Stimulated activated CD4-positive, alpha-beta T cell treated with anti-CD3 and anti-CD28 coated beads, Interleukin-2, amount 100 ng/mL, for 48 hours (primary cell): ENCODE data around the gene TRPV5.

Source experiments
- DNase-seq, 2 donors: peaks; one replicate each; pipeline ENCODE4 v3.0.0-alpha.2; 2020

Gene TRPV5

DNA sequence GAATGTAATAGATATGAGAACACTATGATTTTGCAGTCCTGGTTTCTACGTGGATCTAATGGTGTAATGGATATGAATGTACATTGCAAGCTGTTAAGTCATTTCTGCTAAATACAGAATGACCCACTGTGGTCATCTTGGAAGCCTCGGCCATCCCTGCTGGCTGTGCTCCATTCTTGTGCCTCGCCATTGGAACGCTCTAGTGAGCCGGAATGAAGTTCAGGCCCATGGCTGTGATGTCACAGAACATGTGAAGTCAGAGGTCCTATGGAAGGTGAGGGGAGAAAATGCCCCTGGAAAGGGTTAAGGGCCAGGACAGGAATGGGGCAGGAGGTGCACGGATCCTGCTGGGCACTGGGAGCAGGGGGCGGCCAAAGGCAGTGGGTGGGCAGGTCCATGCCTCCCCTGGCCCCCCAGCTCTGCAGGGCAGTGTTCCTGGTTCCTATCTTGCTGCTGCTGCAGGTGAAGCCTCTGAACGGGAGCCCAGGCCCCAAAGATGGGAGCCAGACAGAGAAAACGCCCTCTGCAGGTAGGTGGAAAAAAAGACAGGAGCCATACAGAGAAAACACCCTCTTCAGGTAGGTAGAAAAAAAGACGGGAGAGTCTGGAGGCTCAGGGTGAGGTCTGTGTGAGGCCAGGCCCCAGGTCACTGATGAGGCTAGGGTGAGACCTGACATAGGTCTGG lies 5.8 kb upstream of the TRPV5 start, which contains the start of gene LLCFC1:
TSS of gene LLCFC1 (plus strand) at position 259 of the 685 bp plus-strand sequence. CDS start at position 397, 138 bp downstream.
- DNase-seq, result no peak

DNA sequence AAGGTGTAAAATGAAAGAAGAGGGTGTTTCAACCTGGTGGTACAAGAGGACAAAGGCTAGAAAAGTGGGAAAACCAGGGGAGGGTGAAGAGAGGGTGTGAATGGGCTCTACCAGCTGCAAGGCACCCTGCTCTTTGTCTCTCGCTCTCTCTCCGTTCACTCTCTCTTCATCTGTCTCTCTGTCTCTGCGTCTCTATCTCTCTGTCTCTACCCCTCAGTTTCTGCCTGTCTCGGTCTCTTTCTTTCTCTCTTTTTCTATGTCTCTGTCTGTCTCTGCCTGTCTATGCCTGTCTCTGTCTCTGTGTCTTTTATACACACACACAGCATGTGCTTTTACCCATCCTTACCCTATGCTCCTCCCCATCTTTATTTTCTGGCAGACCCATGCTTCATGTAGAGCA lies 5.1 kb upstream of the TRPV5 start:
- DNase-seq, result no peak

DNA sequence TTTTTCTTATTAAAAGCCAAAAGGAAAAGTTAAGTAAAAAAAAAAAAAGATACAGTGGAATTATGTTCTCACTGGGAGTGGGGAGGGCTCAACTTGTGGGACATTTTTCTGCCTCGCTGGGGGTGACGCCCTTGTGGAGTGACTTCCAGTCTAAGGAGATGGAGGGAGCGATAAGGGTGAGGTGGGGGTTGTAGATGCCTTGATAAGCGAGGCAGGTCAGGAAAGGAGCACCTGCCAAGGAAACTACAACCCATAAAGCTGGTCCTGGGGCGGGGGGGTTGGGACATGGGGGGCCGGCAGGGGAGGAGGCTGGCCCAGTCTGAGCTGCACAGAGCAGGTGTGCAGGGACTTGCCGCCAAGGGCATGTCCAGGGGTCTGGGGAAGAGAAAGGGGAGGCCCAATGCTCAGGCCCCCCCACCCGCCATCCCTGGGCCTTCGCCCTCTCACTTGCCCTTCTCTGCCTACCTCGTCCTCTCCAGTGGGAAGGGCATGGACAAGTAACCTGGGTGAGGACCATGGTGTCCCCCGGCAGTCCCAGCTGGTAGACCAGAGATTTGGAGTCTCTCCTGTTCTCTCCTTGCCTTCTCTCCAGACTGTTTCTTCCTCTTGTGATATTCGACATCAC lies 2.5 kb upstream of the TRPV5 start:
- DNase-seq, result no peak

DNA sequence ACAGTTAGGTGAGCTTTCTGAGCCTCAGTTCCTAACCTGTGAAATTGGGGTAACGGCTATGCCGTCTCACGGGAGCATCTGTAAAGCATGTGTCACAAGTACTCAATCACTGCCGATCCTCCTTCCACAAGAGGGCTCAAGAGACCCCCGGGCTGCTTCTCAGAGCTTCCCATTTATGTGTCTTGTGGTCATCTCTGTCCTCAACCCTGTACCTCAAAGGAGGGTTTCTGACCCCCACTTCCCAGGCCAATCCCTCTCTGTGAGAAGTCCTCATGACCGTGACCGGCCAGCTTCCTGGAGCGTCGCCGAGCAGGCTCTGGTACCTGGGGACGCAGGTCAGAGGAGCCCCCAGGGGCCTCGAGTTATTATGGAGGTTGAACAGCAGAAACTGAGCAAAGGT lies 510 bp upstream of the TRPV5 start:
- no peak for DNase-seq

DNA sequence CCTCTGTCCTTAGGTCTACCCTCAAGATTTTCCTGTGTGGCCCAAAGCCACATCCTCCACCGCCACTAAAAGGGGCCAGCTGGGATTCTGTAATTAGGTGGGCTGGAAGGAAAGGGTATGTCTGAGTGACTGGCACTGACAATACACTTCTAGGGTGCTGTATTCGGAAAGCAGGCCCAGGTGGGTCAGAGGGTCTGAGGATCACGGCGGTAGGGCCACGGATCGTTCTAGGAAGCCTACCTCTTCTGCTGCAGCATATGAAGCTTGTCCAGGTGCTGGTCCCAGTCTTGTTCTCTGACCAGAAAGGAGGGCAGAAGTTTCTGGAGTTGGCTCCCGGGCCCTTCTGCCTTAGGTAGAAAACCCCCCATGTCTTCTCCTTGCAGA lies 462 bp downstream of the TRPV5 start:
- DNase-seq, result no peak

DNA sequence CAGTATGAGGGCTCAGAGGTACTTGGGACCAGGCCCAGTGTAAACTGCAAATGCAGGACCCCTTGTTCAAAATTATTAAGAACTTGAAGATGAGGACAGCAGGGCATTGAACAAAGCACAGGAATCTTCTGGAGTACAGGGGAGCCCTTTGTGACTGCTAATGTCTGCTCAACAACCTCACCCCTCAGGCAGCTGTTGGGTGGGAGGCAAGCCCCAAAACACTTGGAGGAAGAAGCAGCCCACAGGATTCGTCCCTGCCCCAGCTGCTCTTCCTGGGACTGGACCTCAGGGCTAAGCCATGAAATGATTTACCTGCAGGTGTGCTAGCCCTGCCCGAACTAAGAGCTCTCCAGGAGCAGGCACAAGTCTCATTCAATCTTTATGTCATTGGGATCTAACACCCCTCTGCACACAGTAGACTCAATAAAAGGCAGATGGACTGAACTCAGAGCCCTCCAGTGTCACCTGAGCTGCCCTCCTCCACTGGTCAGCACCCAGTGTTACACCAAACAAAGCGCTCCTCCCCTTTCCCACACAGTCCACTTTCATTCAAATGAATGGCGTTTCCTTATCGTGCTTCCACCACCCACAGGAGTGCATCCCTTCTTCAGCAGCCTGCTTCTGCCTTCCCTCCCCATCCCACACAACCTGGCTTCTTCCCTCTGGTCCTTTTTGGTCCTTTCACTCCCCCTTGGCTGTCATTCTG lies 1.0 kb downstream of the TRPV5 start:
- DNase-seq, result no peak

DNA sequence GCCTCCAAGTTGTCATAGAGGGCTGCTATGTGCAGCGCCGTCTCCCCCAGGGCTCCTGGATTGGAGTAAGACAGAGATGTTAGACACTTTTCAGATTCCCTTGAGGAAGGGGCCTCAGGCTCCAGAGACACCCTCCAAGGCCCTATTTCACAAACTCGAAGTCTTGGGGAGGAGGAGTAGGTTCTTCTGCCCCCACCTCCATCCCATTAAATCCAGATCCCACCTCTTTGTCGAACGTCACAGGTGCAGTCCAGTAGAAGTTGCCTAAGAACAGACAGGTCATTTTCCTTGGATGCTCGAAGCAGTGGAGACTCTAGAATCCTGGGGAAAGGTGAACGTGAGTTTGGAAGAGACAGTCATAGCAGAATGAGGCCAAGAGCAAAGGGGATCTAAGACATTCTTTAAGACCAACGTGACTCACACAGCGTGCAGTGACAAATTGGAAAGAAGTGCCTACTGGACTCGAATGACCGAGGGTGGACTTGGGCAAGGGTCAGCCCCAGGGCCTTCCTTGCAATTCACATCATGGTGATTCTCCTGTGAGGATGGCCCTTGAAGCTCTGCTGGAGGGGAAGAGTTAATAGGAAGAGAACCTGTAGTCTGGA lies 3.3 kb downstream of the TRPV5 start:
- DNase-seq, result no peak

DNA sequence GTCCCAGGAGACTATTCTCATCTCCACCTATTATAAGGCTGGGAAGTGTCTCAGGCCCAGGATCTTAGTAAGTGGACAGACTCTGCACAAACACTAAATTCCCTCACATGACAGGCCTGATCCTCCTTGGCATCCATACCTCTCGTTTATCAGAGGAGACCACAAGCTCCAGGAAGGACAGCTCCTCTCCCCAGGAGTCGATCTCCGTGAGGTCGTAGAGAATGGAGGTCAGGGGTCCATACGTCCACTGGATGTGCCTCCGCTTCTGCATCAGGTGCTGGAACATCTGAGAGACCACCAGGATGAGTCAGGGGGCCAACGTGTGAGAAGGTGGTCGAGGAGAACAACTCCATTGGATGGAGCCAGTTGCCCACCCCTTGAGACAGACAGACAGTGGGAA lies 5.6 kb downstream of the TRPV5 start:
- DNase-seq, result no peak

DNA sequence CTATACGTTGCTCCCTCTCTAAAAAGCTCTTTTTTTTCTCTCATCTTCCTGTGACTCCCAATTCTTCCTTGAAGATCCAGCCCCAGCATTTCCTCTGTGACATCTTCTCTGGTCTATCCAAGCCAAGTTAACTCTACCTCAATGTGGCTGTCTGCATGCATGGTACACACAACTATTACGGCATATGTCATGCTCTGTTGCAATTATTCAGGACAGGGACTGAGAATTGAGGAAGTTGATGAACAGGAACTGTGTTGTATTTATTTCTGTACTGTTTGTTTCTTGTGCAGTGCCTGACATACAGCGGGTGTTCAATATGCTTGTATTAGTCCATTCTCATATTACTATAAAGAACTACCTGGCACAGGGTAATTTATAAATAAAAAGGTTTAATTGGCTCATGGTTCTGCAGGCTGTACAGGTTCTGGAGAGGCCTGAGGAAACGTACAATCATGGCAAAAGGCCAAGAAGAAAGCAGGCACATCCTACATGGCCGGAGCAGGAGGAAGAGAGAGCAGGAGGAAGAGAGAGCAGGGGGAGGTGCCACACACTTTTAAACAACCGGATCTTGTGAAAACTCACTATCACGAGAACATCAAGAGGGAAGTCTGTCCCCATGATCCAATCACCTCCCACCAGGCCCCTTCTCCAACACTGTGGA lies 6.3 kb downstream of the TRPV5 start:
- DNase-seq, result no peak

DNA sequence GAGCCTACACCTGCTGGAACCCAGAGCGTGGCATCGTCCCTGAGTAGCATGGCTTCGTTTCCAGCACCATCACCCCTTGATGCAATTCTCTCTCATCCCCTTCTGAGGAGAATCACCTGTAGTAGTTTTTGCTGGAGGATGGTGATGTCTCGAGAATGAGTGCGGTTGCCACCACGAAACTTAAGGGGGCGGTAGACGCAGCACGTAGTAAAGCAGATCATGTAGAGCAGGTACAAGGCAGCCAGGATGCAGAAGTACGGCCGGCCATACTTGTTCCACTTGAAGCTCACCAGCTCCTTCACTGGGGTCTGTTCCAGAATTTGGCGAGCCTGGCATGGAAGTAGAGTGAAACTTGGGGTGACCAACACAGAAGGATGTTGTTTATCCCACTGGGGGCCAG lies 8.1 kb downstream of the TRPV5 start:
- DNase-seq, result no peak

DNA sequence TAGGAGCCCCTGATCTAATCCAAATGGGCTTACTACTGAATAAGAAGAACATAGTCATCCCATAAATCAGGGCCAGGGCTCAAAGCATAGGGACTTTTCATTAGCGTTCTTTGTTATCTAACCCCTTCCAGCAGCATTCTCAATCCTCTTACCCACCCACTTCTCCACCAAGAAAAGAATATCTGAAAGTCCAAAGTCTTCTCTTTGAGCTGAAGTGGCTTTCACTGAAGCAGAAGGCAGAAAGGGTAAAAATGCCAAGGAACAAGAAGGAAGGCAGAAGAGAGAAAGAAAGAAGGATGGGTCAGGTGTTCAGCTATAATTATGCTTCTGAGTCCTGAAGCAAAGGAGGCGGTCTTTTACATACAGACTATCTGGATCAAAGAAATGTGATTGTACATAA lies 10.2 kb downstream of the TRPV5 start:
- DNase-seq, result no peak

DNA sequence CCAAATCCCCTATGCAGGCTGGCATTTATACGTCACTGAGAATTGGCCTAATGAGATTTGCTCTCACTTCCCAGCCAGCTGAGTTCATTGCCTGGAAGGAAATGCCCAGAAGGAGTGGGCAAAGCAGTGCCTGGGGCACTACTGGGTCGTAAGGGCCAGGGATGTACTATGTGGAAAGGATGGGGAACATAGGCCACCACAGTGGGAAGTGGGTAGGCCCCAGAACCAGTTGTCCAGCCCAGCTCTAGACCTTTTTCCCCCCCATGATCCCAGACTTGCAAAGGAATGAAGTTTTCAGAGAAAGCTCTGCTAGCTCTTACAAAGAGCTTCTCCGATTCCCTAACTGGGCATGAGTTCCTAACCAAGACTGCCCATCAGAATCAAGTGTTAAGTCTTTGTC lies 13.9 kb downstream of the TRPV5 start:
- no peak for DNase-seq

DNA sequence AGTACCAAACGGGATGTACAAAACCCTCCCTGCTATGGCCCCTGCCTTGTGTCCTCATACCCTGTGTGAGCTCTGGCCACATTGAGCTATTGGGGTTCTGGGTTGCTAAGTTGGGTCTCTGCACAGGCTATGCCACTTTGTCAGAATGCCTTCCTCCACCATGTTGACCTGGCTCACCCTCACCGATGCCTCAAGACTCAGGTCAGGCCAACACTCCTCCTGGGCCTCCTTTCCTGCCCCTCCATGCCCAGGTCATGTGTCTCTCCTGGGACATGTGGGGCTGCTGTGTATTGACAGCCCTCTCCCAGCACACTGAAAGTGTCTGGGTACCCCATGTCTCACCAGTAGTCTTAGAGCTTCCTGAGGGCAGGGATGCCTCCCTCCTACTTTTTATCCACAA lies 14.6 kb downstream of the TRPV5 start:
- no peak for DNase-seq

DNA sequence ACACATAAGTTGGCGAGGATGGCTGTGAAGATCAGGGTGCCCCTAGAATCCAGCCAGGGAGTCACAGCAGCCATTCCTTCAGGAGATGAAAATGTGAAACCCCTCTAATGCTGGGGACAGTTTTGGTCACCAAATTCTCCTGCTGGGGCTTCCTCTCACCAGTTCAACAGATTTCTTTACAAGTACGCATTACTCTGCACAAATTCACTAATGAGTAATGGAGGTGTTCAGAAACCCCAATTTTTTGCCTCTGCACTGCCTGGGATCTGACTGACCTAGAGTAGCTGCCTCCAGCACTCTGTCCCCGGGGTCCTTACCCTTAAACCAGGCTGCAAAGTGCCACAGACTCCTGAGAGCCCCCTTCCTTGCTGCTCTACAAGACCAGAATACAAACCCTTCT lies 16.1 kb downstream of the TRPV5 start:
- DNase-seq, result no peak

DNA sequence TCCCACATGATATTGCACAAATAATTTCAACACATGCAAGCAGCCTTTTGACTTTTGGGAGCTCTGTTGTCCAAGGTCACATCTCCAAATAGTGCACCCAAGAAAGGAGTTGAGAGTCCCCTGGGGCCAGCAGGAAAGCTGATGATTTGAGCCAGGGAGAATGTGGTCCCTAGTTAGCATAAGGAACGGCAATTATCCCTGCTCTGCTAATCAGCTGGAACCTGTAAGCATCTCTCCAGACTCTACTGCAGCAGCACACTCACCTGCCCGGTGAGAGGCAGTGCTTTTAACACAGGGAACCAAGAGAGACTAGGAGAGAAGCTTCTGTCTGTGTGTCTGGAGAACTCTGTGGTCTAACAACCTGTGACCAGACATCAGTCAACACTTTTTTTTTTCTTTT lies 17.0 kb downstream of the TRPV5 start:
- DNase-seq, result no peak

DNA sequence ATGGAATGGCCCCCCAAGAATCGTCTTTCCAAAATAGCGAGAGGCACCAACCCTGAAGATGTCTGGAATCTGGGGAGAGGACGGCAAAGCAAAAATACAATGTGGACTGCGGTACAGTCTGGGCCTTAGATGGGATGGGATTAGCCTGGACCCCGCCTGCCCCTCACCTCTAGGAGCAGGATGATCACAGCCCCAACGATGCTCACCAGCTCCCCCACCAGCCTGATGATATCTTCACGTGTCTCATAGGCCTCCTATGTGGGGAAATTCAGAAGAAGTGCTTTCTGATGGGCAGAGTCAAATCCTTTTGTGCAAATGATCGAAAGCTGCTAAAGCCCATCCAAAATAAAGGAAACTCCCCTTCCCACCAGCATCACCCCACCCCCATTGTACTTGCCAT lies 18.2 kb downstream of the TRPV5 start:
- DNase-seq, result no peak

DNA sequence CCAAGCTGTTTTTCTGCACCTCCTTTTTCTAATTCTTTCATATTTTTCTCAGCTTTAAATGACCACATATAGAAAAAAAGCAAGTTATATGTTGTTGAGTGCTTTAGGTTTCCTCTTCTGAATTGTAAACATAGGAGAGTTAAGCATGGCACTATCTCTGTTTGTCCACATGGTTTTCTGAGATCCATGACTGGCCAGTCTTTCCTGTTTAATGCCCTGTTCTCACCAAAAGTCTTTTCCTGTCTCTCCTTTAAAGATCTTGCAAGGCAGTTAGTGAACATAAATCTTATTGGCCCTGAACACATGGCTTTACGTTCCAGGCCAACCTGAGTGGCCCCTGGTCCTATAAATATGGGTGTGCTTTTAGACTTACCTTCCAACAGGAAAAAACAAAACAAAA lies 19.4 kb downstream of the TRPV5 start:
- DNase-seq, result no peak

DNA sequence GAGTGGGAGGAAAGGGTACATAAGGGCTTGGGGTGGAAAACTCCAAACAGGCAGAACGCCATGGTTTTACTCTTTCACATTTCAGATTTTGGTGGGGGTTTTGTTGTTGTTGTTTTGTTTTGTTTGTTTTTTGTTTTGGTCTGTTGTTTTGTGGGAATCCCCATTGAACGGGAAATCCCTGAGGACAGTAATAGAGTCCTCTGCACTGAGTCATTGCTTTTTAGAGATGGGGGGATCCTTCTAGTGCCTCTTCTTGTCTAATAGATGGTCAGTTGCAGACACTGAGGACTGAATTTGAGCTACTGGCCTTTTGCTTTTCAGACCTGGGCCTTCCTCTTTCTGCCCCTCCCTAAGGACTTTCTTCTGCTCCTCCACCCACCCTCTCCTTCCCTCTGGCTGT lies 20.0 kb downstream of the TRPV5 start:
- no peak for DNase-seq

DNA sequence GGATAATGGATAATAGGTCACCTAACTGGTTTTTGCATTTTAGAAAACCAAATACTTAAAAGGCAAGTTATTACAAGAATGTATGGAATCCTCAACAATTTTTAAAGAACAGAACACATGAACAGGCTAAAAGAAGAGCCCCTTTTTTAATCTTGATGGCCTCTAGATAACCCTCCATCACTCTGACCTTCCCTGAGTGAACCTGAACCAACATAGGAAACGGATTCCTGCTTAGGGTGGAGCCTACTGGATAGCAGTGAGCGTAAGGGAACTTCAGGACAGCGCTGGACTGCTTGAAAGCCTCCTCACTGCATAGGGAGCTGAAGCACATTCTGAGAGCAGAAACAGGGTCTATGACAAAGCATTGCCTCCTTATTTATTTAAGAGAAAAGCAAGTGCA lies 20.5 kb downstream of the TRPV5 start:
- no peak for DNase-seq

DNA sequence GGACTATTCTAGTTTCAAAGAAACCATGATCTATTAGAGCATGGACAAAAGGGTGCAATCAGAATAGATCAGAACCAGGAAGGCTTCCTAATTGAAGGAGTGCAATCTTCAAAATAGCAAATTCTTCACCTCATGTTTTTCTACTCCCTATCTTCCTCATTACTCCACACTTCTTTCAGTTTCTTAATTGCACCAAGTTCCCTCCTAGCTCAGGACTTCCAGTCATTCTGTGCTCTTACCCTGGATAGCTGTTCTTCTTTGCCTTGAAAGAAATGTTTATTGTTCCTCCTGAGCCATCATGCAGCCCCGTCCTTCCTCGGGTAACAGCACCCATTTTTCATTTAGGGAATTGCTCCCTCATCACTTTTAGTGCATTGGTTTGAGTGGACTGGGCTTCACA lies 23.1 kb downstream of the TRPV5 start:
- no peak for DNase-seq

DNA sequence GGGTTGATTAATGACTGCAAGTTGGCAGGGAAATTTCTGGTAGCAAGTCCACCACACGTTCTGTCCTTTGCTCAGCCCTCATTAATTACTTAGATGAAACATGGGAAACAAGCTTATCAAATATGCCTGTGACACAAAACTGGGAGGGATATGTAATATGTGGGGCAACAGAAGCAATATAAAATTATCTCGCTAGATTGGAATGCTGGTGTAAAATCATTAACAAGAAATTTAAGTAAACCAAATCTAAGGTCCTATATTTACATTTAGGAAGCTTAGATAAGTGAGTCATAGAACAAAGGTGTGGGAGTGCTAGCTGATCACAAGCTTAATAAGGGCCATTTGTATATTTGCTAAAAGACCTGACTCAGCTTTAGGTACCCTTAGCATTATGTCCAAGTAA lies 23.5 kb downstream of the TRPV5 start:
- no peak for DNase-seq

DNA sequence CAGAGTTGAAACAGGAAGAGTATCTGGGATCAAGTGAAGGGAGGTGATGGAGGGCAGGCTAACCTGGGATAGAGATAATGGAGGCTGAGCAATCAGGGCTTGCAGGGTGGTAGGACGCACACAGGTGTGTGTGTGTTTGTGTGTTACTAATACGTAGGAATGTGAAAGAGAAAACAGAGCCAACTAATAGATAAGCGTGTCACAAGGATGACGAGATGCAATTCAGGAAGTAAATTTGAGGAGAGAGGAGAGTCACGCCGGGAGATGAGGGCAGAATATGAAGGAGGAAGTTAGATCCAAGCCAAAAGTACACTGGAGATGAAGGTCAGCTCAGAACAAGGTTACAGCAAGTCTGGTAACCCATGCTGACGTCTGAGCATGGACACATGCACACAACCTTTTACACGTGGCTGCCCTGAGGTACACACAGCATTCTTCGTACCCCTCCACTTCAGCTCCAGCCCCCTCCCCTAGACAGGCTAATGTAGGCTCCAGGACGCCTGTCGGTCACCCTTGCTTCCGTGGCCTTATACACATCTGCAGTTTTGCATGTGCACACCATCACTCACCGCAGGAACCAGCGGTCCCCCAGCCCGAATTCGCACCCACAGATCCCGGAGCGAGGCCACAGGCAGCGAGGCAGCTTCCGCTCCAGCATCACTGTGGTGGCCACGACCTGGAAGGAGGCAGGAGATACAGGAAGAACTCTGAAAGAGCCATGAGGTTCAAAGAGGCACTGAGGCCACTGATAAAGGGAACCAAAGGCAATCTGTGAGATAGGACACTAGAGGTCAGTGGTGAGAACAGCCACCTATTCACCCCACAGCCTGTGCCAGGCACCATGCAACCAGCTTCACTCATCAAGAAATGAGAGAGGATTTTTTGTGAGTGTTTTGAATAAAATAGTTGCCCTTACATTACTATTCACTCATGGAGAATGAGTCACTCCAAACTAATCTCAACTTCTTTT lies 24.3 kb downstream of the TRPV5 start:
- DNase-seq, result no peak
